ENCODE results near the gene TSEN2. TPM values are rescaled to one million over a fixed set of nuclear protein-coding genes. Genes with fewer than 3 reads are reported as not detected.

TSEN2 gene
- total RNA-seq, 1 donor from 2014 or later = 11.4 TPM

- H3K27me3 ChIP-seq (ENCODE audit: control insufficient read depth, insufficient read depth, low read length) = no peaks in the 10 kb centered on the region
- no peak for TF ChIP-seq CTCF (IDR thresholded peaks at IDR 0.05; ENCODE audit: insufficient read depth, low read length, poor library complexity, severe bottlenecking)
- no peak overlapping the region for H3K4me3 ChIP-seq (ENCODE audit: low read depth, low read length)
- H3K36me3 ChIP-seq (ENCODE audit: control insufficient read depth, insufficient read depth, low read length) = no peaks in the 10 kb centered on the region
- DNase-seq (ENCODE audit: low read depth) = no peak
Observed at GRCh38 chr3:12439161-12439940, 44.9 kb upstream of the TSEN2 start.

GRCh38 chr3:12440927-12441714 is 43.2 kb upstream of the TSEN2 start:
- no peak overlapping the region for H3K4me3 ChIP-seq (ENCODE audit: low read depth, low read length)
- no peaks in the 10 kb centered on the region for H3K36me3 ChIP-seq (ENCODE audit: control insufficient read depth, insufficient read depth, low read length)
- H3K27me3 ChIP-seq (ENCODE audit: control insufficient read depth, insufficient read depth, low read length) = no peaks in the 10 kb centered on the region
- TF ChIP-seq CTCF (IDR thresholded peaks at IDR 0.05; ENCODE audit: insufficient read depth, low read length, poor library complexity, severe bottlenecking) = no peak
- DNase-seq (ENCODE audit: low read depth) = no peak

GRCh38 chr3:12442654-12443501 is 41.4 kb upstream of the TSEN2 start:
- no peaks in the 10 kb centered on the region for H3K36me3 ChIP-seq (ENCODE audit: control insufficient read depth, insufficient read depth, low read length)
- no peak for DNase-seq (ENCODE audit: low read depth)
- TF ChIP-seq CTCF (IDR thresholded peaks at IDR 0.05; ENCODE audit: insufficient read depth, low read length, poor library complexity, severe bottlenecking) = no peak
- no peak overlapping the region for H3K4me3 ChIP-seq (ENCODE audit: low read depth, low read length)
- no peaks in the 10 kb centered on the region for H3K27me3 ChIP-seq (ENCODE audit: control insufficient read depth, insufficient read depth, low read length)

GRCh38 chr3:12443781-12444522 is 40.3 kb upstream of the TSEN2 start:
- no peaks in the 10 kb centered on the region for H3K36me3 ChIP-seq (ENCODE audit: control insufficient read depth, insufficient read depth, low read length)
- H3K4me3 ChIP-seq (ENCODE audit: low read depth, low read length) = no peak overlapping the region
- no peaks in the 10 kb centered on the region for H3K27me3 ChIP-seq (ENCODE audit: control insufficient read depth, insufficient read depth, low read length)
- TF ChIP-seq CTCF (IDR thresholded peaks at IDR 0.05; ENCODE audit: insufficient read depth, low read length, poor library complexity, severe bottlenecking) = no peak
- DNase-seq (ENCODE audit: low read depth) = no peak

All from kidney epithelial cell (primary cell).